NCI-H1436 (cell line): ENCODE data around the gene IL23A.
A peak's percentile ranks its signal among the peaks of the same experiment; 100 is the strongest.
"Not testable (repeated sequence)": the region's sequence is repeated elsewhere in the genome, so short reads cannot be mapped to it uniquely, and the experiment has no call there.

Experiments used
- DNase-seq: peaks from one replicate; lab custom pipeline; 2025; lab: John Stamatoyannopoulos, UW

IL23A gene, protein sequence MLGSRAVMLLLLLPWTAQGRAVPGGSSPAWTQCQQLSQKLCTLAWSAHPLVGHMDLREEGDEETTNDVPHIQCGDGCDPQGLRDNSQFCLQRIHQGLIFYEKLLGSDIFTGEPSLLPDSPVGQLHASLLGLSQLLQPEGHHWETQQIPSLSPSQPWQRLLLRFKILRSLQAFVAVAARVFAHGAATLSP

DNA sequence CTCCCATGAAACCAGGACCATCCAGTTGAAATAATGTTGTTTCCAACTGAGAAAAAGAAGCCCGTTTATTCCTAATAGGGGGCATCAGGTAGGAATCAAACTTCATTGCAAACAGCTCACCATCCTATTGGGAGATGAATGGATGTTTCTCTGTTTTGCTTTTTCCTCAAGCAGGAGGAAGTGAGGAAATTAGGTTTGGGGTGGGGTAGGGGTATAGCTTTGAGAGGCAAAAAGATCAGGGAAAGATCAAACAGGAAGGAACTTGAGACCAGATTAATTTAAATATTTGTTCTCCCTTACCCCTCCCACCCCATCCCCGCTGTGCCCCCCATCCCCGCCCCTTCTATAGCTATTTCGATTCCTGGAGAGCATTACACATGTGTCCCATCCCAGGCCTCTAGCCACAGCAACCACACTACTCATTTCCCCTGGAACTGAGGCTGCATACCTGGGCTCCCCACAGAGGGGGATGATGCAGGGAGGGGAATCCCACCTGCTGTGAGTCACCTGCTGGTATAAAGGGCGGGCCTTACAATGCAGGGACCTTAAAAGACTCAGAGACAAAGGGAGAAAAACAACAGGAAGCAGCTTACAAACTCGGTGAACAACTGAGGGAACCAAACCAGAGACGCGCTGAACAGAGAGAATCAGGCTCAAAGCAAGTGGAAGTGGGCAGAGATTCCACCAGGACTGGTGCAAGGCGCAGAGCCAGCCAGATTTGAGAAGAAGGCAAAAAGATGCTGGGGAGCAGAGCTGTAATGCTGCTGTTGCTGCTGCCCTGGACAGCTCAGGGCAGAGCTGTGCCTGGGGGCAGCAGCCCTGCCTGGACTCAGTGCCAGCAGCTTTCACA lies at the start of gene IL23A:
Gene IL23A, plus strand, starts transcription at position 577 of the 850 bp plus-strand sequence. Its CDS starts 161 bp downstream, at position 738.
- DNase-seq, result no peak

DNA sequence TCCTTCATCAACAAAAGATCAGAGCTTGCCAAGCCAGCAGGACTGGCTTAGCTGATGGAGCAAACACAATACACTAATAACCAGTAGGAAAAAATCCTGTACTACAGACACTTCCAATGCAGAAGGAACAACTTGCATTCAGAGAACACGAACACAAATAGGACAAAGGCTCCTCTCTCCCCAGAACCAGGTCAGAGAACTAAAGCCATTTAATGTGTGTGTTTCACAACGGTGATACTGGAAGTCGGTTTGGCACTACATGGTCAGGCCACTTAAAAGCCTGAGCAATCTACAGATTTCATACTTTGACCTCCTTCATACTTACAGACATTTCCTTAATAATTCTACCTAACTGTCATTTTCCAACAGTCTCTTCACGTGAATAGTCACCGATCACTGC lies 44.9 kb upstream of the IL23A start:
- no peak for DNase-seq

DNA sequence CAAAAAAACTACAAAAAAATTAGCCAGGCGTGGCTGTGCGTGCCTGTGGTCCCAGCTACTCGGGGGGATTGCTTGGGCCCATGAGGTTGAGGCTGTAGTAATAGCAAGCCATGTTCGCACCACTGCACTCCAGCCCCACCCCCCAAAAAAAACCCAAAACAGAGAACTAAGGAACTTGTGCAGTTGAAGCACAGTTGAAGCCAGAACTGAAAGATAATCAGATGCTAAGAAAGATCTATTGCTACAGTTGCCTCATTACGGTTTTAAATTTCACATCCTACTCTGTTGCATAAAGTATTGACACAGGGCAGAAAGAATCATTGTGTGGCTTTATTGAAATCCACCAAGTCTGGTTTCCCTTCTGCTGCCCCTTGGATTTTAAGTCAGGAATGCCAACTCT lies 42.4 kb upstream of the IL23A start:
- no peak for DNase-seq

DNA sequence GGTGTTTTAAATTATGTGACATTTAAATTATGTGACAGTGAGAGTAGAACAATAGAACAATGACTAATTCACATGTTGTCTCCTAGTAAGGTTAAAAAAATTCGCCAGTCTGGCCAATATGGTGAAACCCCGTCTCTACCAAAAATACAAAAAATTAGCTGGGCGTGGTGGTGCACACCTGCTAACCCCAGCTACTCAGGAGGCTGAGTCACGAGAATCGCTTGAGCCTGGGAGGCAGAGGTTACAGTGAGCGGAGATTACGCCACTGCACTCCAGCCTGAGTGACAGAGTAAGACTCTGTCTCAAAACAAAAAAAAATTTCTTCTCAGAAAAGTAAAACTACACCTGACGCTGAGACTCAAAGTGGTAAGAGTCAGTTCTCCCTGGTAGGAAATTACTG lies 41.3 kb upstream of the IL23A start:
- no peak for DNase-seq

DNA sequence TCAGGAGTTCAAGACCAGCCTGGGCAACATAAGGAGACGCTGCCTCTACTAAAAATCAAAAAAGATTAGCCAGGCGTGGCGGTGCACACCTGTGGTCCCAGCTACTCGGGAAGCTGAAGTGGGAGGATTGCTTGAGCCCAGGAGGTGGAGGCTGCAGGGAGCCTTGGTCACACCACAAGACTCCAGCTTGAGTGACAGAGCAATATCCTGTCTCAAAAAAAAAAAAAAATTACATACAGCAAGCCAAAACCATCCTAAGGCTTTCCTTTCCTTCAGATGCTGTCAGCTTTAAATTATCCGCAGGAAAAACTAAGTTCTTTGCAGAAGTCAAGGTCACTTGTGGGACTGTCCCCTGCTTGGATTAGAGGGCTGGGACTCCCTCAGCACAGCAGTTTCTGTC lies 39.9 kb upstream of the IL23A start:
- no peak for DNase-seq

DNA sequence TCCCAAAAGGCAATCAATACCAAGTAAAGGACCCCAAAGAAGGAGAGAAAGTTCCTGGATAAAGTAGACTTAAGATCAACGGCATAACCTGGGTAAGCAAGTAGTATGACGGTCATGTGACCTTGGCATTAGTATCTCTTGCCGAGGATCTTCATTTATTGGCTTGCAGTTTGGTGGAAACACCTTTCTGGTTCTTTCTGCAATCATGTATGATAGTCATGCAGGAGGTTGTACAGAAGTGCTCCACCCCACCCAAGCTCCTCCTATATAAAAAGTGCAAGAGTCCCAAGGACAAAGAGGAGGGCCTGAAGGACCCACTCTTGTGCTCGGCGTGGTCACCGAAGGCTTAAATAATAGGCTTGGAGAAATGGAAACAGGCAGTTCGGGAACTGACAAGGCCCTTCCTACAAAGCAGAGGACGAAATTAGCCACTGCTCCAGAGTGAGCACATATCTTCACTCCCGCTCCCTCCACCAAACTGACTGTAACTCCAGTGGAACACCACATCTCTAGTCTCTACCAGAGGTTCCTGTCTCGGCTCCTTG lies 39.3 kb upstream of the IL23A start:
- DNase-seq, result no peak

DNA sequence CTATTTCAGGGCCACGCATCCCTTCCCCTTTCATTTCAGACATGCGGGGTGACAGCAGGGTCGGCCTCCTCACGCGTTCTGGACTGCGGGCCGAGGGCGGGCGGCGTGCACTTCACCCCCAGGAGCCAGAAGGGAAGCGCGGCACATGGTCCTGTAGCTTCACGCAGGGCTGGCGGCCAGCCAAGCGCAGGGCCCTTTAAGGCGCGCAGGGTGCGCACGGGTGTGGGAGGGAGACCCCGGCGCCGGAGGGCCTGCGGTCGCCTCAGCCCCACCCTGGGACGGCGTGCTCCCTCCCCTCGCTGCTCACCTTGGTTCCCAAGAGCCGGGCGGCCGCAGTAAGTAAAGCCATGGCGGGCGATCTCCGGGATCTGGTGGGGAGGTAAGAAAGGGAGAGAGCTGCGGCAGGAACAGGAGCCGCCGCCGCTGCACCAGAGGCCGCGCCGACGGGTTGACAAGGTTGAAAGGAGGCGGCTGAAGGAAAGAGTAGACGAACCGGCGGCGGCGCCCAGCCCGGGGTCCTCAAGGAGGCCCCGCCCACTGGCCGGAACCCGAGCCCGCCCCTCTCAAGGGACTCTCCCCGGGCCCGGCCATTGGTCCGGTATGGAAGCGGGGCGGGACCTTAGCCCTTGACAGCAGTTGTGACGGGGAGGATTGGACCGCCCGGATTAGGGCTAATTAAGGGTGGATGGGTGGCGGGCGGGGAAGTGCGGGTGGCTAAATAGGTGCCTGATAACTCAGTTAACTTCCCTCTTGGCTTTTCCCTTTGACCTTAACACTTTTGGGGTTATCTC lies 38.6 kb upstream of the IL23A start, which contains the start of gene CS:
Gene CS, minus strand, starts transcription at position 478 of the 791 bp plus-strand sequence. Its CDS starts 129 bp downstream, at position 349.
- DNase-seq, result peak; percentile 99

DNA sequence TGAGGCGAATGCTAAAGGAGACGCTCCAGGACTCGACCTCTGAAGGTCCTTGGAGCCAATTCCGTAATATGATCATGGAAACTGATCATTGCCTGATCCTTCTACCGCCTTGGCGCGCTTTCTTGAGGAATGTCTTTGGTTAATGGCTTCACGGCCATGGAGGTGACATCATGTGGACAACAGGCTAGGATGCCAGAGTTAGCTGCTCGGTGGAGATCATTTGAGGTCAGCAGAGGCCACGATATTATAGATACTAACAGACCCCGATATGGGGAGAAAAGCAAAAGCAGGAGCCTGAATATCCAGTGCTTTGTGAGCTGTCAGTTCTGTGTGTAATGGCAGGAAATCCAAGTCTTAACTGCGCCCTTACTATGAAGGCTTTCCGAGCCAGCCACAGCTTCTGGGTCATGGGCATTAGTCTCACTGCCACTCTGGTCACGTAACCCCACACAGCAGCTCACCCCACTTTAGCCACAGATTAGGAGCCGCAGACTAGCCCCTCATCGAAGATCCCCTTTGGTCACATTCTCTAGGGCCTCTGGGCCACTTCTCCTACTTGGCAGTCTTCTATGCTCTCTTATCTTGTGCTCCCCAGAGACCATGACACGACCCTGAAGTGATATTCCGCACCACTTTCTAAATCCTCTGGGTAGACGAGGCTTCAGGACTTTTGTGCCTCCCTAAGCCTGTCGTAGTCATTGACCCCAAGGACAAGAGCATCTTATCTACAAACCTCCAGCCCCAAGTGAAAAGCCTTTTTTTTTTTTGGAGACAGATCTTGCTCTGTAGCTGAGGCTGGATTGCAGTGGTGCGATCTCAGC lies 37.8 kb upstream of the IL23A start:
- peak; percentile 51 for DNase-seq

DNA sequence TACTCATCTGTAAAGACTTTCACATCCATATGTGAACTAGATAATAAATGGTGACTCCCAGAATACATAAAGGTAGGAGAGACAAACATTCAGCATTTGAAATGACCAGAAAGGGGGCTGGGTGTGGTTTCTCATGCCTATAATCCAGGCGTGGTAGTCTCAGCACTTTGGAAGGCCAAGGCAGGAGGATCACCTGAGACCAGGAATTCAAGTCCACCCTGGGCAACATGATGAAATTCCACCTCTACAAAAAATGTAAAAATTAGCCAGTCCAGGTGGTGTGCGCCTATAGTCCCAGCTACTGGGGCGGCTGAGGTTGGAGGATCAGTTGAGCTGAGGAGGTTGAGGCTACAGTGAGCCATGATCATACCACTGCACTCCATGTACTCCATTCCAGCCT lies 34.4 kb upstream of the IL23A start:
- DNase-seq, result no peak

DNA sequence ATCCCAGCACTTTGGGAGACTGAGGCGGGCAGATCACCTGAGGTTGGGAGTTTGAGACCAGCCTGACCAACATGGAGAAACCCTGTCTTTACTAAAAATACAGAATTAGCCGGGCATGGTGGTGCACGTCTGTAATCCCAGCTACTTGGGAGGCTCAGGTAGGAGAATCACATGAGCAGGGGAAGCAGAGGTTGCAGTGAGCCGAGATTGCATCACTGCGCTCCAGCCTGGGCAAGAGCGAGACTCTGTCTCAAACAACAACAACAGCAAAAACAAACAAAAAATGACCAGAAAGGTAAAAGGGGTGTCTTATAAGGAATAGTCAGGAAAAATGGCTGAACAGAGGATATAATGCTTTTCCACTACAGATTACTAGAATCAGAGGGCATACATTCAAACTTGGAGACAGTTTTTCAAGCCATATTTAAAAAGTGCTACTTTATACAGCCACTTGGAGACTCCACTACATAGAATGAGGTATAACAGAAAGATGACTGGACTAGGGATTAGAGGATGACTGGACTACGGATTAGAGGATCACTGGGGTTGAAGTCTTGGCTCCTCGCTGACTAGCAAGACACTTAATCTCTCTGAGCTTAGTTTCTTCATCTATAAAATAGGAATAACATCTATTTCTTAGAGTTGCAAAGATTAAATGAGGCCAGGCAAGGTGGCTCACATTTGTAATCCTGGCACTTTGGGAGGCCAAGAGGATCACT lies 33.7 kb upstream of the IL23A start:
- no peak for DNase-seq

DNA sequence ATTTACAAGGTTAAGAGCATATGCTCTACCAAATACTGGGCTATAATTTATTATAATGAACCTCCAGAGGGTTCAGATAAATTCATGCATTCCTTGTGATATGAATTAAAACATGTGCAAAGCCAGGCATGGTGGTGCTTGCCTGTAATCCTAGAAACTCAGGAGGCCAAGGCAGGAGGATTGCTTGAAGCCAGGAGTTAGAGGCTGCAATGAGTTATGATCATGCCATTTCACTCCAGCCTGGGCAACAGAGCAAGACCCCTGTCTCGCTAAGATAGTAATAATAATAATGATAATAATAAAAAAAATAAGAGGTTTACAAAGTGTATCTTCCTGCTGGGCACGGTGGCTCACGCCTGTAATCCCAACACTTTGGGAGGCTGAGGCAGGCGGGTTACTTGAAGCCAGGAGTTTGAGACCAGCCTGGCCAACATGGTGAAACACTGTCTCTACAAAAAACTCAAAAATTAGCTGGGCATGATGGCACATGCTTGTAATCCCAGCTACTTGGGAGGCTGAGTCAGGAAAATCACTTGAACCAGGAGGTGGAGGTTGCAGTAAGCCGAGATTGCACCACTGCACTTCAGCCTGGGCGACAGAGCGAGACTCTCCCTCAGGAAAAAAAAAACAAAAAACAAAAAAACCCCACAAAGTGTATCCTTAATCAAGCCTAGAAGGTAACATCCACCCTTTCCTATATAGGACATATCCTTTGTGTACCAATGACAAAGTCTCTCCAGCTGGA lies 31.3 kb upstream of the IL23A start:
- no peak for DNase-seq

DNA sequence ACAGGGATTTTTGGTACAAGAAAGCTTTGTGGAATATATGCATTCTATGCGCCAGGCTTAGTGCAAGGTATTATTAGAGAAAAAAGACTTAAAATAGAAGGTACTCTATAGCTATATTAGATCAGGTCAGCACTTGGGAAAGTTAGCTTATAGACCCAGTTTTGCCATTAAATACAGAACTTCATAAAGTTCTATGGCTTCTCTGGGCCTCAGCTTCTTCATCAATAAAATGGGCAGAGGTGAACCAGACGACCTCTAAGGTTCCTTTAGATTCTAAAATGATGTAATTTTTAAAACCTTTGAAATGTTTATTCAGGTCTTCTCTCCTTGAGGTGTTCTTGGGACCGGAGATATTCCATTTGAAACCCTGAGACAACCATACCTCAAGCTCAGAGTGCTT lies 30.0 kb upstream of the IL23A start:
- DNase-seq, result no peak

DNA sequence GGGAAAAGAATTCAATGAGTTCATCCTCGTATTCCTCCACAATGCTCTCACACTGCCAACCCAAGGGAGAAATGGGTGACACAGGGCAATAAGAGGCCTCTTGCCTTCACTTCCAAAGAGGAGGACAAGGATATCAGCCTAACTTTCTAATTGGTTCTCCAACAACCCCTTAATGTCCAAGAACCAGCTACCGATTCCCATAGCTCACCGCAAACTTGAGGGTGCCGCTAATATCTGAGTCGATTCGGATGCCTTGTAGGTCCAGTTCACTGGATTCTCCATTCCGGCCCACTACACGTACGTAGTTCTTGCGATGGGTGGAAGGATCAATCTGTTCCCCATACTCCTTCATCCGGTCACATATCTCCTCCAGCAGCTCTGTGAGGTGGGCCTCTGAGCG lies 27.7 kb upstream of the IL23A start:
- no peak for DNase-seq

DNA sequence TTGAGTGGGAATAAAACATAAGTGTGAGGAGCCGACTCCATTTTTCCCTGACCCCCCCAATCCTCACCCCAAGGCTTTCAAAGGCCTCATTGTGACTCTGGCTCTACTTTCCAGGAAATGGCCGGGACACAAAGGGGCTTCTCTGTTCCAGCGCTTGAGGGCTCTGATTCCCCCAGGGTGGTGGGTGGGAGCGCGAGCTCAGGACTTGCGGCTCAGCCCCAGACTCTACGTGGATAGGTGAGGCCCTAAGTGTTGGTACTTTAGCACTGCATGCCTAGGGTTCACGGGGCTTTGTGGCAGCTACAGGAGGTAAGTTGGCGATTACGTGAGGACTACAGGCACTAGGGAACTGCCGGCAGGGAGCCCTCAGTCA lies 23.4 kb upstream of the IL23A start:
- no peak for DNase-seq

DNA sequence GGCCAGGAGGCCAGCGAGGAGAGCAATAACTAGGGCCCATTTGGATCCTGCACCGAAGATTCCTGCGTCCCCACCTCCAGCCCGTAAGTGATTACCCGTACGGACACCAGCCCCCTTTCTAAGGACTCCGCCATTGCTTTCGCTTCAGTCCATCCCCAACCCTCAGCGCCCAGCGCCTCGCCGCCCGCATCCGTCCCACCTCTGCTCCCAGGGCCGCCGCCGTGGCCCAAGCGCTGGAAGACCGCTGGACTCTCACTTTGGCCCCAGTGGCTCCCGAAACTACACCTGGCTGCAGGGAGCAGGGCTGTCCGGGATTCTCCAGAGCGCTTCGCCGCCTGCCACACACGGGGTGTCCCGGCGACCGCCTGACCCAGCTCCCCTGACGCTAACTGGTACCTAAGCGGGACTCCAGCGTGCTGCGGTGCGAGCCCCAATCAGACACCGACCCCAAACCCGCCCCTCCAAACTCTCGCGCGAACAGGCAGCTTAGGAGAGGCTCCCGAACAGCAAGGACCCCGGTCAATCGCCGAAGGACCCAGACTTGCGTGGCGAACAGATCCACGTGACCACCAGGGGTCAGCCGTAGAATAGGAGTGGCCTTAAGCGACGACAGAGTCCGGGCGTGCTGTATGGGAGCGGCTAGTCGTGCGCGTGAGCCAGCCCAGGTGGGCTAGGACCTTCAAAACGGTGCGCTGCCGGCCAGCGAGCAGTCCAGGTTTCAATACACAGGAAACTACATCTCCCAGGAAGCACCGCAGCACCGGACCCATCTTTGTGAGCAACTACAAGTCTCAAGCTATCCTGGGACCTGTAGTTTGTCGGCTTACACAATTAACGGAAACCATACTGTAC lies 22.8 kb upstream of the IL23A start, which contains the start of gene CNPY2:
Gene CNPY2, minus strand, starts transcription at position 367 of the 852 bp plus-strand sequence. CDS start 771 bp downstream, outside the sequence.
- DNase-seq, result peak; percentile 87

DNA sequence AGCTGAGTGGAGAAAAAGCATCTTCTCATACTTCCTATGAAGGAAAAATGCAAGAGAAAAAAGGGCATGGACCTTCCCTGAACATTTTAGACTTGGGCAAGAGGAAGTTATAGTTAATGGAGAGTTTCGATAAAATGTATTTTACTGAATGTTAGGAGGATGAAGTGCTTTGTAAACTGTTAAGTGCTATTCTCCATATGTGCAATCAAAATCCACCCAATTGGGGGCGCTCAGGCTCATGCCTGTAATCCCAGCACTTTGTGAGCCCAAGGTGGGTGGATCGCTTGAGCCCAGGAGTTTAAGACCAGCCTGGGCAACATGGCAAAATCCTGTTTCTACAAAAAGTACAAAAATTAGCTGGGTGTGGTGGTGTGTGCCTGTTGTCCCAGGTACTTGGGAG lies 21.0 kb upstream of the IL23A start:
- no peak for DNase-seq

DNA sequence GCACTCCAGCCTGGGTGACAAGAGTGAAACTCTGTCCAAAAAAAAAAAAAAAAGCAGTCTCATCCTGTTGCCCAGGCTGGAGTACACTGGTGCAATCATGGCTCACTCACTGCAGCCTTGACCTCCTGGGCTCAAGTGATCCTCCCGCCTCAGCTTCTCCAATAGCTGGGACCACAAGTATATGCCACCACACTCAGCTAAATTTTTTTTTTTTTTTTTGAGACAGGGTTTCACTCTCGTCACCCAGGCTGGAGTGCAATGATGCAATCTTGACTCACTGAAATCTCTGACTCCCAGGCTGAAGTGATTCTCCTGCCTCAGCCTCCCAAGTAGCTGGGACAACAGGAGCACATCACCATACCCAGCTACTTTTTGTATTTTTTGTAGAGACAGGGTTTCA lies 17.7 kb upstream of the IL23A start:
- DNase-seq, result no peak

DNA sequence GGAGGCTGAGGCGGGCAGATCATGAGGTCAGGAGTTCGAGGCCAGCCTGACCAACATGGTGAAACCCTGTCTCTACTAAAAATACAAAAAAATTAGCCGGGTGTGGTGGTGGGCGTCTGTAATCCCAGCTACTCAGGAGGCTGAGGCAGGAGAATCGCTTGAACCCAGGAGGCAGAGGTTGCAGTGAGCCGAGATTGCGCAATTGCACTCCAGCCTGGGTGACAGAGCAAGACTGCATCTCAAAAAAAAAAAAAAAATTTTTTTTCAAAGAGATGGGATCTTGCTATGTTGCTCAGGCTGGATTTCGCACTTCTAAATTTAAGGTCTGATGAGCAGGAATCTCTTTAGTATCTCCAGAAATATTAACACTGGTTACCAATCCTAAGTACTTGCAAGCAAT lies 17.1 kb upstream of the IL23A start:
- DNase-seq, result not testable (repeated sequence)

DNA sequence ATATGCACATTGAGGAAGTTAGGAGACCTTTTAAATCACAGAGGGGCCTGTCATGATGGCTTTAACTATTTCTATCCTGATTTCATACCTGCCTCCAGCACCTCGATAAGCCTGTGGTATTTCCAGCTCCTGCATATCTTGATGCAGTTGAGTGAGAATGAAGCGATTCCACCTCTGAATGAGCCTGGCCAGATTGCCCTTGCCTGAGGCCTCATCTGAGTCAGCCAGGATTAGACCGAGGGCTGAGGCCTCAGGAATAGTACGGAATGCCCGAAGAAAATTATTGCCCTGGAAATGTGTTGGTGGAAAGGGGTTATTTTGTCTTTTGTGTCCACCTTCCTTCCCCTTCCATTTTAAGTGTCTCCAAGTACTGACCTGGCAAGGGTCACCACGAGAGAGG lies 14.5 kb upstream of the IL23A start:
- no peak for DNase-seq
